ENCODE data around the gene XXYLT1.

GRCh38 chr3:195177422-195178123 lies 93.4 kb downstream of the XXYLT1 start:
- TF ChIP-seq POLR2A (IDR thresholded peaks at IDR 0.05) = no peak
- TF ChIP-seq, protein P1, sequence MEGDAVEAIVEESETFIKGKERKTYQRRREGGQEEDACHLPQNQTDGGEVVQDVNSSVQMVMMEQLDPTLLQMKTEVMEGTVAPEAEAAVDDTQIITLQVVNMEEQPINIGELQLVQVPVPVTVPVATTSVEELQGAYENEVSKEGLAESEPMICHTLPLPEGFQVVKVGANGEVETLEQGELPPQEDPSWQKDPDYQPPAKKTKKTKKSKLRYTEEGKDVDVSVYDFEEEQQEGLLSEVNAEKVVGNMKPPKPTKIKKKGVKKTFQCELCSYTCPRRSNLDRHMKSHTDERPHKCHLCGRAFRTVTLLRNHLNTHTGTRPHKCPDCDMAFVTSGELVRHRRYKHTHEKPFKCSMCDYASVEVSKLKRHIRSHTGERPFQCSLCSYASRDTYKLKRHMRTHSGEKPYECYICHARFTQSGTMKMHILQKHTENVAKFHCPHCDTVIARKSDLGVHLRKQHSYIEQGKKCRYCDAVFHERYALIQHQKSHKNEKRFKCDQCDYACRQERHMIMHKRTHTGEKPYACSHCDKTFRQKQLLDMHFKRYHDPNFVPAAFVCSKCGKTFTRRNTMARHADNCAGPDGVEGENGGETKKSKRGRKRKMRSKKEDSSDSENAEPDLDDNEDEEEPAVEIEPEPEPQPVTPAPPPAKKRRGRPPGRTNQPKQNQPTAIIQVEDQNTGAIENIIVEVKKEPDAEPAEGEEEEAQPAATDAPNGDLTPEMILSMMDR (IDR thresholded peaks at IDR 0.05) = no peak
